Activated naive CD8-positive, alpha-beta T cell treated with anti-CD3 and anti-CD28 coated beads, Interleukin-2, amount 50 U/mL, for 16 hours (primary cell): ENCODE data around the gene TRAPPC10.

Experiments used
- DNase-seq: peaks from one replicate; pipeline ENCODE4 v3.0.0-alpha.2; 2020; ENCODE audit warnings: low read depth, low spot score

TRAPPC10 gene

GRCh38 chr21:44011579-44012473 is at the start of gene TRAPPC10:
Gene TRAPPC10 (plus strand): TSS chr21:44012309. CDS start chr21:44012494, 185 bp downstream.
- DNase-seq, result peak; percentile 54

GRCh38 chr21:43965911-43966585 is 46.1 kb upstream of the TRAPPC10 start:
- no peak for DNase-seq

- DNase-seq, result no peak
These were observed 45.1 kb upstream of the TRAPPC10 start for GRCh38 chr21:43966946-43967512.

- DNase-seq, result no peak
These were observed 44.1 kb upstream of the TRAPPC10 start for GRCh38 chr21:43967981-43968380.

GRCh38 chr21:43968410-43969114 is 43.5 kb upstream of the TRAPPC10 start:
- DNase-seq, result no peak

- DNase-seq, result no peak
These were observed 43.0 kb upstream of the TRAPPC10 start for GRCh38 chr21:43969115-43969444.

GRCh38 chr21:43970551-43970950 is 41.6 kb upstream of the TRAPPC10 start:
- no peak for DNase-seq

GRCh38 chr21:43971201-43971991 is 40.7 kb upstream of the TRAPPC10 start:
- DNase-seq, result no peak

GRCh38 chr21:43971992-43972255 is 40.2 kb upstream of the TRAPPC10 start:
- no peak for DNase-seq

- DNase-seq, result no peak
These were observed 39.1 kb upstream of the TRAPPC10 start for GRCh38 chr21:43972850-43973633.

GRCh38 chr21:43973634-43973955 is 38.5 kb upstream of the TRAPPC10 start:
- DNase-seq, result no peak

GRCh38 chr21:43974791-43975468 is 37.2 kb upstream of the TRAPPC10 start:
- DNase-seq, result no peak

- DNase-seq, result peak; percentile 67
These were observed 36.5 kb upstream of the TRAPPC10 start for GRCh38 chr21:43975469-43976098.

GRCh38 chr21:43976661-43977060 is 35.4 kb upstream of the TRAPPC10 start:
- DNase-seq, result no peak

GRCh38 chr21:43978060-43978459 is 34.0 kb upstream of the TRAPPC10 start:
- no peak for DNase-seq

GRCh38 chr21:43979654-43980053 is 32.5 kb upstream of the TRAPPC10 start:
- no peak for DNase-seq

- DNase-seq, result no peak
These were observed 30.8 kb upstream of the TRAPPC10 start for GRCh38 chr21:43981151-43981870.

- no peak for DNase-seq
These were observed 30.3 kb upstream of the TRAPPC10 start for GRCh38 chr21:43981871-43982210.

GRCh38 chr21:43982489-43983078 is 29.5 kb upstream of the TRAPPC10 start:
- no peak for DNase-seq
